Stimulated activated CD8-positive, alpha-beta memory T cell treated with anti-CD3 and anti-CD28 coated beads, Interleukin-12 subunit alpha, Interleukin-12 subunit beta, amount 100 ng/mL, for 24 hours (primary cell): Measurements from ENCODE around the gene LMBR1.
A peak's percentile ranks its signal among the peaks of the same experiment; 100 is the strongest.
"Not testable (repeated sequence)": the region's sequence is repeated elsewhere in the genome, so short reads cannot be mapped to it uniquely, and the experiment has no call there.

Source experiments
- DNase-seq: peaks from one replicate; pipeline ENCODE4 v3.0.0-alpha.2; 2020; ENCODE audit errors: extremely low read depth

LMBR1 gene

GRCh38 chr7:156655983-156656382, 237.0 kb downstream of the LMBR1 start:
- DNase-seq, result no peak

- no peak for DNase-seq
These were observed 237.7 kb downstream of the LMBR1 start for GRCh38 chr7:156655251-156655650.

- no peak for DNase-seq
These were observed 238.3 kb downstream of the LMBR1 start for GRCh38 chr7:156654511-156655234.

GRCh38 chr7:156652886-156653568, 240.0 kb downstream of the LMBR1 start:
- no peak for DNase-seq

- DNase-seq, result no peak
These were observed 241.5 kb downstream of the LMBR1 start for GRCh38 chr7:156651474-156651873.

GRCh38 chr7:156650042-156650441, 242.9 kb downstream of the LMBR1 start:
- no peak for DNase-seq

GRCh38 chr7:156647330-156647729, 245.7 kb downstream of the LMBR1 start:
- not testable (repeated sequence) for DNase-seq

GRCh38 chr7:156642306-156643045, 250.5 kb downstream of the LMBR1 start:
- DNase-seq, result no peak

- no peak for DNase-seq
These were observed 252.0 kb downstream of the LMBR1 start for GRCh38 chr7:156640949-156641485.

- DNase-seq, result peak; percentile 98
These were observed 252.6 kb downstream of the LMBR1 start, which contains the start of gene RNF32 for GRCh38 chr7:156640257-156640948. TSS of gene RNF32 (plus strand) at chr7:156640774. CDS start at chr7:156643878, 3,104 bp downstream.

GRCh38 chr7:156639426-156640256, 253.3 kb downstream of the LMBR1 start:
- no peak for DNase-seq

- no peak for DNase-seq
These were observed 254.4 kb downstream of the LMBR1 start for GRCh38 chr7:156638443-156639077.

- DNase-seq, result not testable (repeated sequence)
These were observed 255.9 kb downstream of the LMBR1 start for GRCh38 chr7:156637093-156637492.

GRCh38 chr7:156635529-156636385, 257.2 kb downstream of the LMBR1 start:
- no peak for DNase-seq

GRCh38 chr7:156634117-156634516, 258.9 kb downstream of the LMBR1 start:
- no peak for DNase-seq

- DNase-seq, result no peak
These were observed 263.1 kb downstream of the LMBR1 start for GRCh38 chr7:156629873-156630272.

GRCh38 chr7:156628562-156628961, 264.4 kb downstream of the LMBR1 start:
- no peak for DNase-seq
